B cell (primary cell): ENCODE results near the gene SLC2A3.
"Not testable (repeated sequence)": the region's sequence is repeated elsewhere in the genome, so short reads cannot be mapped to it uniquely, and the experiment has no call there.

Experiments
- CTCF ChIP-seq: fragments of 200-600 bp; IDR thresholded peaks from one replicate; pipeline ENCODE4 v1.8.0; 2022; ENCODE audit warnings: antibody characterized with exemption, mild to moderate bottlenecking
- EZH2 ChIP-seq: IDR thresholded peaks from 2 replicates; pipeline ENCODE4 v1.6.1; 2012; ENCODE audit warnings: borderline replicate concordance, low read depth, mild to moderate bottlenecking, moderate library complexity, low read length; ENCODE audit not compliant: insufficient read depth, poor library complexity, severe bottlenecking

- TF ChIP-seq EZH2, CTCF: not testable (repeated sequence)
Measured at GRCh38 chr12:7950230-7950943, 14.4 kb upstream of the SLC2A3 start.
